H1 (cell line): Measurements from ENCODE around the gene PPP1R9A. TPM values are rescaled to one million over a fixed set of nuclear protein-coding genes. Genes with fewer than 3 reads are reported as not detected.

Source experiments
- CHD1 ChIP-seq: IDR thresholded peaks from 2 replicates; pipeline ENCODE4 v1.6.1; 2012; ENCODE audit warnings: low read depth, low read length, improper control_type of control experiment
- EZH2 ChIP-seq: fragments of 200-600 bp; sonication (generic); IDR thresholded peaks from 2 replicates; pipeline ENCODE4 v1.7.1; 2012; ENCODE audit warnings: low read depth, mild to moderate bottlenecking, moderate library complexity, low read length, inconsistent platforms; ENCODE audit not compliant: severe bottlenecking
- POU5F1 ChIP-seq: IDR thresholded peaks from 2 replicates; pipeline ENCODE4 v1.6.1; 2011; ENCODE audit warnings: low read depth, mild to moderate bottlenecking, low read length, moderate library complexity
- SIN3A ChIP-seq, 2 experiments: IDR thresholded peaks in 1 of 2; conservative IDR thresholded peaks in 1 of 2; 2 replicates each; pipeline ENCODE4 v1.6.1; 2011 to 2012; ENCODE audit warnings: low read length in 2 of 2, improper control_type of control experiment in 1 of 2, low read depth in 1 of 2, mild to moderate bottlenecking in 1 of 2
- SP1 ChIP-seq: IDR thresholded peaks from 2 replicates; pipeline ENCODE4 v1.6.1; 2011; ENCODE audit warnings: low read depth, low read length
- TAF1 ChIP-seq: IDR thresholded peaks from 2 replicates; pipeline ENCODE4 v1.6.1; 2011; ENCODE audit warnings: mild to moderate bottlenecking, low read depth, low read length
- TBP ChIP-seq: IDR thresholded peaks from 2 replicates; pipeline ENCODE4 v1.6.1; 2011; ENCODE audit warnings: low read depth, low read length, improper control_type of control experiment
- YY1 ChIP-seq: IDR thresholded peaks from 2 replicates; pipeline ENCODE4 v1.6.1; 2011; ENCODE audit warnings: low read depth, mild to moderate bottlenecking, low read length
- polyA plus RNA-seq, 7 experiments: library from polyadenylated mRNA; depleted of rRNA in 3 of 7; stranded (reverse) in 5 of 7; unstranded in 2 of 7; fragments of >200 nt in 5 of 7; fragments of 200-250 nt in 2 of 7; gene quantifications; 1 replicate in 5 of 7; 2 replicates in 1 of 7; 4 replicates in 1 of 7; pipeline versions ENCODE4 v1.2.1 to v1.2.3, GENCODE V29; 2011 to 2013; ENCODE audit warnings: missing spikeins in 2 of 7, mixed read lengths in 2 of 7
- total RNA-seq: library from RNA; stranded (reverse); fragmentation: NEBNext Ultra II Directional; extraction: Animal tissue kit (Norgen Biotek cat#: 25700); gene quantifications from 2 replicates; pipeline ENCODE4 v1.2.1, GENCODE V29; 2021
- TF ChIP-seq, protein P1 (sequence below): fragments of 300-600 bp; sonication (generic); IDR thresholded peaks from 2 replicates; pipeline ENCODE4 v1.7.1; 2012; ENCODE audit warnings: low read length, moderate library complexity, mild to moderate bottlenecking, inconsistent platforms; ENCODE audit not compliant: insufficient replicate concordance

PPP1R9A gene
- total and polyA plus RNA-seq, 2 of the 8 experiments (the other 6 are each of a cell fraction or from before 2014, with no cell fraction given) = 3.0 to 20.3 TPM

DNA sequence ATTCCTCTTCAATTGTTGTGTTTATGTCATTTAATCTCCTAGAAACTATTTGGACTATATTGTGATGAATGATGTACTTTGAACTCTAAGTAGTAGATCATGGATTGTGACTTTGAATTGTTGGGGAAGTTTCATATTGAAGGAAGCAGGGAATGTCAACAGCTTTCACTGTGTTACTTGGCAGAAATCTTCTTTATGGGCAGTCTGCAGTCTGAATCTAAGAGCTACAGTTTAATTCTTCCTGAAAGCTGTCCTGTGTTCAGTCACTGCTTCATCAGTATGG is 91.6 kb downstream of the PPP1R9A start (continued):
- TF ChIP-seq, protein P1, sequence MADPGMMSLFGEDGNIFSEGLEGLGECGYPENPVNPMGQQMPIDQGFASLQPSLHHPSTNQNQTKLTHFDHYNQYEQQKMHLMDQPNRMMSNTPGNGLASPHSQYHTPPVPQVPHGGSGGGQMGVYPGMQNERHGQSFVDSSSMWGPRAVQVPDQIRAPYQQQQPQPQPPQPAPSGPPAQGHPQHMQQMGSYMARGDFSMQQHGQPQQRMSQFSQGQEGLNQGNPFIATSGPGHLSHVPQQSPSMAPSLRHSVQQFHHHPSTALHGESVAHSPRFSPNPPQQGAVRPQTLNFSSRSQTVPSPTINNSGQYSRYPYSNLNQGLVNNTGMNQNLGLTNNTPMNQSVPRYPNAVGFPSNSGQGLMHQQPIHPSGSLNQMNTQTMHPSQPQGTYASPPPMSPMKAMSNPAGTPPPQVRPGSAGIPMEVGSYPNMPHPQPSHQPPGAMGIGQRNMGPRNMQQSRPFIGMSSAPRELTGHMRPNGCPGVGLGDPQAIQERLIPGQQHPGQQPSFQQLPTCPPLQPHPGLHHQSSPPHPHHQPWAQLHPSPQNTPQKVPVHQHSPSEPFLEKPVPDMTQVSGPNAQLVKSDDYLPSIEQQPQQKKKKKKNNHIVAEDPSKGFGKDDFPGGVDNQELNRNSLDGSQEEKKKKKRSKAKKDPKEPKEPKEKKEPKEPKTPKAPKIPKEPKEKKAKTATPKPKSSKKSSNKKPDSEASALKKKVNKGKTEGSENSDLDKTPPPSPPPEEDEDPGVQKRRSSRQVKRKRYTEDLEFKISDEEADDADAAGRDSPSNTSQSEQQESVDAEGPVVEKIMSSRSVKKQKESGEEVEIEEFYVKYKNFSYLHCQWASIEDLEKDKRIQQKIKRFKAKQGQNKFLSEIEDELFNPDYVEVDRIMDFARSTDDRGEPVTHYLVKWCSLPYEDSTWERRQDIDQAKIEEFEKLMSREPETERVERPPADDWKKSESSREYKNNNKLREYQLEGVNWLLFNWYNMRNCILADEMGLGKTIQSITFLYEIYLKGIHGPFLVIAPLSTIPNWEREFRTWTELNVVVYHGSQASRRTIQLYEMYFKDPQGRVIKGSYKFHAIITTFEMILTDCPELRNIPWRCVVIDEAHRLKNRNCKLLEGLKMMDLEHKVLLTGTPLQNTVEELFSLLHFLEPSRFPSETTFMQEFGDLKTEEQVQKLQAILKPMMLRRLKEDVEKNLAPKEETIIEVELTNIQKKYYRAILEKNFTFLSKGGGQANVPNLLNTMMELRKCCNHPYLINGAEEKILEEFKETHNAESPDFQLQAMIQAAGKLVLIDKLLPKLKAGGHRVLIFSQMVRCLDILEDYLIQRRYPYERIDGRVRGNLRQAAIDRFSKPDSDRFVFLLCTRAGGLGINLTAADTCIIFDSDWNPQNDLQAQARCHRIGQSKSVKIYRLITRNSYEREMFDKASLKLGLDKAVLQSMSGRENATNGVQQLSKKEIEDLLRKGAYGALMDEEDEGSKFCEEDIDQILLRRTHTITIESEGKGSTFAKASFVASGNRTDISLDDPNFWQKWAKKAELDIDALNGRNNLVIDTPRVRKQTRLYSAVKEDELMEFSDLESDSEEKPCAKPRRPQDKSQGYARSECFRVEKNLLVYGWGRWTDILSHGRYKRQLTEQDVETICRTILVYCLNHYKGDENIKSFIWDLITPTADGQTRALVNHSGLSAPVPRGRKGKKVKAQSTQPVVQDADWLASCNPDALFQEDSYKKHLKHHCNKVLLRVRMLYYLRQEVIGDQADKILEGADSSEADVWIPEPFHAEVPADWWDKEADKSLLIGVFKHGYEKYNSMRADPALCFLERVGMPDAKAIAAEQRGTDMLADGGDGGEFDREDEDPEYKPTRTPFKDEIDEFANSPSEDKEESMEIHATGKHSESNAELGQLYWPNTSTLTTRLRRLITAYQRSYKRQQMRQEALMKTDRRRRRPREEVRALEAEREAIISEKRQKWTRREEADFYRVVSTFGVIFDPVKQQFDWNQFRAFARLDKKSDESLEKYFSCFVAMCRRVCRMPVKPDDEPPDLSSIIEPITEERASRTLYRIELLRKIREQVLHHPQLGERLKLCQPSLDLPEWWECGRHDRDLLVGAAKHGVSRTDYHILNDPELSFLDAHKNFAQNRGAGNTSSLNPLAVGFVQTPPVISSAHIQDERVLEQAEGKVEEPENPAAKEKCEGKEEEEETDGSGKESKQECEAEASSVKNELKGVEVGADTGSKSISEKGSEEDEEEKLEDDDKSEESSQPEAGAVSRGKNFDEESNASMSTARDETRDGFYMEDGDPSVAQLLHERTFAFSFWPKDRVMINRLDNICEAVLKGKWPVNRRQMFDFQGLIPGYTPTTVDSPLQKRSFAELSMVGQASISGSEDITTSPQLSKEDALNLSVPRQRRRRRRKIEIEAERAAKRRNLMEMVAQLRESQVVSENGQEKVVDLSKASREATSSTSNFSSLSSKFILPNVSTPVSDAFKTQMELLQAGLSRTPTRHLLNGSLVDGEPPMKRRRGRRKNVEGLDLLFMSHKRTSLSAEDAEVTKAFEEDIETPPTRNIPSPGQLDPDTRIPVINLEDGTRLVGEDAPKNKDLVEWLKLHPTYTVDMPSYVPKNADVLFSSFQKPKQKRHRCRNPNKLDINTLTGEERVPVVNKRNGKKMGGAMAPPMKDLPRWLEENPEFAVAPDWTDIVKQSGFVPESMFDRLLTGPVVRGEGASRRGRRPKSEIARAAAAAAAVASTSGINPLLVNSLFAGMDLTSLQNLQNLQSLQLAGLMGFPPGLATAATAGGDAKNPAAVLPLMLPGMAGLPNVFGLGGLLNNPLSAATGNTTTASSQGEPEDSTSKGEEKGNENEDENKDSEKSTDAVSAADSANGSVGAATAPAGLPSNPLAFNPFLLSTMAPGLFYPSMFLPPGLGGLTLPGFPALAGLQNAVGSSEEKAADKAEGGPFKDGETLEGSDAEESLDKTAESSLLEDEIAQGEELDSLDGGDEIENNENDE = no peak
- TF ChIP-seq CHD1 (no peak), SIN3A (conservative IDR thresholded peaks at IDR 0.05 in 1 of 2, IDR thresholded peaks at IDR 0.05 in 1 of 2; ENCODE audit: low read depth in 1 of 2, low read length in 2 of 2) (no peak), SP1 (no peak), TAF1 (no peak), TBP (no peak), POU5F1 (no peak), EZH2 (no peak), YY1 (no peak)
